HFFc6 (cell line): ENCODE measurements around the gene TFAM. TPM values are rescaled to one million over a fixed set of nuclear protein-coding genes. Genes with fewer than 3 reads are reported as not detected.

ENCODE experiments used
- DNase-seq: peaks from one replicate; pipeline ENCODE4 v3.0.0-alpha.2; 2018
- H3K27ac Mint-ChIP-seq: 2 replicates; pipeline ENCODE4 v1.8.0; 2020; ENCODE audit warnings: mild to moderate bottlenecking, mixed read lengths
- H3K27me3 Mint-ChIP-seq: 2 replicates; pipeline ENCODE4 v1.8.0; 2021; ENCODE audit warnings: mild to moderate bottlenecking, moderate library complexity, mixed read lengths; ENCODE audit not compliant: insufficient read depth
- H3K36me3 Mint-ChIP-seq: 2 replicates; pipeline ENCODE4 v1.8.0; 2021; ENCODE audit warnings: low read depth, mixed read lengths
- H3K4me1 Mint-ChIP-seq: 2 replicates; pipeline ENCODE4 v1.8.0; 2020; ENCODE audit warnings: low read depth, mixed read lengths
- H3K4me3 Mint-ChIP-seq: 2 replicates; pipeline ENCODE4 v1.8.0; 2020; ENCODE audit warnings: mild to moderate bottlenecking, moderate library complexity, mixed read lengths
- H3K9me3 Mint-ChIP-seq: 2 replicates; pipeline ENCODE4 v1.8.0; 2020; ENCODE audit warnings: mild to moderate bottlenecking, mixed read lengths
- CTCF ChIP-seq: fragments of 200-600 bp; sonication (generic); IDR thresholded peaks from 2 replicates; pipeline ENCODE4 v1.5.0; 2021; ENCODE audit warnings: antibody characterized with exemption, mild to moderate bottlenecking
- total RNA-seq, 6 experiments: library from RNA; stranded (reverse); fragmentation: NEBNext Ultra II Directional; extraction: Animal tissue kit (Norgen Biotek cat#: 25700); gene quantifications; 2 replicates in 1 of 6; 3 replicates in 5 of 6; pipeline ENCODE4 v1.2.3, GENCODE V29; 2021

The TFAM gene
- total RNA-seq, 6 experiments from 2014 or later, result 21.4 to 27.1 (median 26.0) TPM

- Mint-ChIP-seq H3K4me3 (no peak overlapping the region), H3K4me1 (peaks cover 24% of the 10 kb centered on the region), H3K36me3 (peaks cover 12% of the 10 kb centered on the region; the same call in 1 of the 2 replicates), H3K27me3 (no peaks in the 10 kb centered on the region), H3K27ac (no peak overlapping the region), H3K9me3 (no peaks in the 10 kb centered on the region)
- no peak for TF ChIP-seq CTCF
- no peak for DNase-seq
Observed at GRCh38 chr10:58389024-58389423, 3.8 kb downstream of the TFAM start.

- Mint-ChIP-seq H3K4me3 (no peak overlapping the region), H3K27ac (no peak overlapping the region), H3K4me1 (no peaks in the 10 kb centered on the region), H3K27me3 (no peaks in the 10 kb centered on the region), H3K9me3 (no peaks in the 10 kb centered on the region), H3K36me3 (peaks cover 21% of the 10 kb centered on the region; the same call in 1 of the 2 replicates)
- TF ChIP-seq CTCF, result peak; percentile 52
- no peak for DNase-seq
Observed at GRCh38 chr10:58393317-58393716, 8.1 kb downstream of the TFAM start.

- H3K4me3 Mint-ChIP-seq, result no peak overlapping the region
- no peak for DNase-seq
- peaks cover 21% of the 10 kb centered on the region; the same call in 1 of the 2 replicates for H3K36me3 Mint-ChIP-seq
- H3K27me3 Mint-ChIP-seq, result no peaks in the 10 kb centered on the region
- no peak overlapping the region for H3K27ac Mint-ChIP-seq
- peaks cover 10% of the 10 kb centered on the region for H3K4me1 Mint-ChIP-seq
- no peak for TF ChIP-seq CTCF
- H3K9me3 Mint-ChIP-seq, result no peaks in the 10 kb centered on the region
Observed at GRCh38 chr10:58394471-58394870, 9.3 kb downstream of the TFAM start.

GRCh38 chr10:58396057-58396456, 10.8 kb downstream of the TFAM start:
- H3K27me3 Mint-ChIP-seq, result no peaks in the 10 kb centered on the region
- H3K9me3 Mint-ChIP-seq, result no peaks in the 10 kb centered on the region
- DNase-seq, result no peak
- H3K36me3 Mint-ChIP-seq, result peaks cover 21% of the 10 kb centered on the region; the same call in 1 of the 2 replicates
- no peak for TF ChIP-seq CTCF
- H3K4me1 Mint-ChIP-seq, result peaks cover 26% of the 10 kb centered on the region
- H3K27ac Mint-ChIP-seq, result no peak overlapping the region
- H3K4me3 Mint-ChIP-seq, result no peak overlapping the region

GRCh38 chr10:58397830-58398229, 12.6 kb downstream of the TFAM start:
- no peak for DNase-seq
- Mint-ChIP-seq H3K27me3 (no peaks in the 10 kb centered on the region), H3K4me1 (peaks cover 28% of the 10 kb centered on the region), H3K9me3 (no peaks in the 10 kb centered on the region), H3K27ac (no peak overlapping the region), H3K36me3 (peaks cover 21% of the 10 kb centered on the region; the same call in 1 of the 2 replicates), H3K4me3 (no peak overlapping the region)
- TF ChIP-seq CTCF, result no peak

- H3K4me3 Mint-ChIP-seq, result no peak overlapping the region
- peaks cover 21% of the 10 kb centered on the region; the same call in 1 of the 2 replicates for H3K36me3 Mint-ChIP-seq
- no peaks in the 10 kb centered on the region for H3K9me3 Mint-ChIP-seq
- peak; percentile 30 for DNase-seq
- 0 out of 2 replicates have a peak overlapping the region, but pooled peaks have one; percentile 0 for H3K27ac Mint-ChIP-seq
- H3K4me1 Mint-ChIP-seq, result peaks cover 28% of the 10 kb centered on the region
- no peaks in the 10 kb centered on the region for H3K27me3 Mint-ChIP-seq
- no peak for TF ChIP-seq CTCF
Observed at GRCh38 chr10:58399410-58399809, 14.2 kb downstream of the TFAM start.
